Hematopoietic multipotent progenitor cell treated with erythropoietin and hydrocortisone succinate and interleukin-3 and kit ligand, for 6 days (in vitro differentiated cells): Measurements from ENCODE around the gene CEP135.

ENCODE experiments used
- DNase-seq: peaks from one replicate; pipeline ENCODE4 v3.0.0-alpha.2; 2015

Gene CEP135

DNA sequence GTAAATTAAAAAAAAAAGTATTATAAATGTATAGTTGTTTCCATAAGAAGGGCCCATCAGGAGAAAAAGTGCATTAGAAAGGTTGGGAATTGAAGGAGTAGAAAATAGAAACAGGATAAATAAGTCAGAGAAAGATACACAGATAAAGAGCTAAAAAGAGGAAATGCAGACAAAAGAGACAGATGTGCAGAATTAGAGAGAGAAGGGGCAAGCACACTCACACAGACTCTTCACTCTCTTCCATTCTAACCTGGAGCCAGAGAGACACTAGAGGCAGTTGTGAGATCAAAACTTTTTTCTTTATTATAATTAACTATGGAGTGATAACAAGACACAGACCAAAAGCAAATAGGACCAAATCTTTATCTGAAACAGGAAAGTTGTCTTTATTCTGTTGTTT is 134.1 kb downstream of the CEP135 start:
- DNase-seq: peak; percentile 37
